ENCODE measurements around the gene SLC5A9. TPM values are rescaled to one million over a fixed set of nuclear protein-coding genes. Genes with fewer than 3 reads are reported as not detected.
"Not testable (repeated sequence)": the region's sequence is repeated elsewhere in the genome, so short reads cannot be mapped to it uniquely, and the experiment has no call there.

SLC5A9 gene
- total RNA-seq, 2 donors from 2014 or later, result not detected

- Mint-ChIP-seq H3K4me3 (no peak overlapping the region), H3K36me3 (no peaks in the 10 kb centered on the region), H3K27ac (no peak overlapping the region), H3K27me3 (peaks cover 3 to 8% of the 10 kb centered on the region in 2 donors), H3K9me3 (no peaks in the 10 kb centered on the region), H3K4me1 (ENCODE audit: low read depth in 2 of 2) (peaks cover 10 to 16% of the 10 kb centered on the region in 2 donors)
- no peak for ATAC-seq
- no peak for DNase-seq (ENCODE audit: low spot score)
Measured at GRCh38 chr1:48203287-48203900, 19.1 kb upstream of the SLC5A9 start.

GRCh38 chr1:48205522-48205921 lies 17.0 kb upstream of the SLC5A9 start:
- peaks cover 3 to 10% of the 10 kb centered on the region in 2 donors for H3K27me3 Mint-ChIP-seq
- H3K9me3 Mint-ChIP-seq, result no peaks in the 10 kb centered on the region
- H3K4me1 Mint-ChIP-seq (ENCODE audit: low read depth in 2 of 2), result peaks cover 10 to 16% of the 10 kb centered on the region in 2 donors
- H3K36me3 Mint-ChIP-seq, result no peaks in the 10 kb centered on the region
- DNase-seq (ENCODE audit: low spot score) (no peak), ATAC-seq (no peak)
- H3K27ac Mint-ChIP-seq, result no peak overlapping the region
- no peak overlapping the region for H3K4me3 Mint-ChIP-seq

GRCh38 chr1:48206371-48206770 lies 16.1 kb upstream of the SLC5A9 start:
- Mint-ChIP-seq H3K4me1 (ENCODE audit: low read depth in 2 of 2) (peaks cover 10 to 11% of the 10 kb centered on the region in 2 donors), H3K36me3 (no peaks in the 10 kb centered on the region), H3K9me3 (no peaks in the 10 kb centered on the region), H3K27me3 (peaks cover 3 to 13% of the 10 kb centered on the region in 2 donors), H3K27ac (no peak overlapping the region), H3K4me3 (no peak overlapping the region)
- DNase-seq (ENCODE audit: low spot score) (no peak), ATAC-seq (no peak)

DNA sequence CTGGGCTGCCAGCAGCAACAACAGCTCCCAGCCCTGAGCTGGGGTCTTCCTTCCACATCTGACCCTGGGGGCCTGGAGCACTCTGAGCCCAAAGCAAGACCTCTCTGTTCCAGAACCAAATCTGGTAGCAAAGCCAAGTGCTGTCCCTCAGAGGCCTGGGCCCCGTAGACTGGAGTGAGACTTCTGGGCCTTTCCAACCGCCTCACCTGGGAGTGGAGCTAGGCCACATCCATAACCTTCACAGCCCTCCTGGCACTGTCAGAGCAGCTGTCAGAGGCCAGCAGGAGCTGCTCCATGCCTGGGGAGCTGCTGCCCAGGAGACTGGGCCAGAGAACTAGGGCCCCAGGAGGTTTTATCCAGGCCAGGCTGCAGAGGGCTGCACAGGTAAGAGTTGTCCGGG lies 15.4 kb upstream of the SLC5A9 start:
- no peak for DNase-seq (ENCODE audit: low spot score)
- no peak overlapping the region for H3K4me3 Mint-ChIP-seq
- H3K9me3 Mint-ChIP-seq, result no peaks in the 10 kb centered on the region
- H3K27me3 Mint-ChIP-seq, result peaks cover 3 to 11% of the 10 kb centered on the region in 2 donors
- H3K36me3 Mint-ChIP-seq, result no peaks in the 10 kb centered on the region
- peaks cover 8 to 9% of the 10 kb centered on the region in 2 donors for H3K4me1 Mint-ChIP-seq (ENCODE audit: low read depth in 2 of 2)
- ATAC-seq, result peak; percentile 43 to 50
- no peak overlapping the region for H3K27ac Mint-ChIP-seq

DNA sequence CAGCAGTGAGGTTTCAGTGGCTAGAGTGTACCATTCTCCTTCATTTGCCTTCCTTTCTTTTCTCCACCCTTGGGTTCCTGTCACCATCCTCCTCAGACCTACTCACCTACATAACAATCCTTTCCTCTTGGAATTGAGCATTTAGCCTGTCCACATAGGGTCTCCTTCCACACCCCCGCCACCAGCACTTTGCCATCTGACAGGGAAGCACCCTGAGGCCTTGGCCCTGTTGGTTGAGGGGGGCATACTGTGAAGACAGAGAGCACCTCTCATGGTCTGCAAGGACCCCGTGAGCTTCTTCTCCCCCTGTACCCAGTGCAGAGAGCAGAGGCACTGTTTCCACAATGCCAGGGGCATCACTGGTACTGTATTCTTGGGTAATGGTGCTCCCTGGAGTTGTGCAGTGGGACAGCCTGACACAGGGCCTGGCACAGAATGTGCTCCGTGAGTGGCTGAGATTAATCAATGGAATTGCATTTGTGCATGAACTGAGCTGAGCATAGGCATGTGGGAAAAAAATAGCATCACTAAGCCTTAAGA lies 14.9 kb upstream of the SLC5A9 start:
- peaks cover 4% of the 10 kb centered on the region in 2 donors for H3K4me1 Mint-ChIP-seq (ENCODE audit: low read depth in 2 of 2)
- H3K36me3 Mint-ChIP-seq, result no peaks in the 10 kb centered on the region
- DNase-seq (ENCODE audit: low spot score) (no peak), ATAC-seq (peak; percentile 38 to 48)
- no peak overlapping the region for H3K27ac Mint-ChIP-seq
- no peak overlapping the region for H3K4me3 Mint-ChIP-seq
- no peaks in the 10 kb centered on the region for H3K9me3 Mint-ChIP-seq
- H3K27me3 Mint-ChIP-seq, result peaks cover 3 to 14% of the 10 kb centered on the region in 2 donors

DNA sequence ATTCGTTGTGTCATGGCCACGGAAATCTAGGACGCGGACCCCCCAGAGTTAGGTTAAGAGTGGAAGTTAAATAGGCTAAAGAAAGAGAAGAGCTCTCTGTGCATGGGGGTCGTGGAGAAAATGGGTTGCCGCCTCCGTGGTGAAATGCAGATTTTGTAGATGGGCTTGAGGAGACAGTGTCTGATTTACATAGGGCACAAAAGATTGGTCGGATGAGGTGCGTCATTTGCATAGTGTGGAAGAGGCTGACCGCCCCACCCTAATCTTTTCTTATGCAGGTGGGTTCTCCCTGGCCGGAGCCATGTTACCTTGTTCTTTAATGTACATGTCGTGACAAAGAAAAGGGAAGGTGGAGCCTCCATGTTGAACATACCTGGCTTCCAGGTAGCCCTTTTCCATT lies 14.3 kb upstream of the SLC5A9 start:
- no peak overlapping the region for H3K27ac Mint-ChIP-seq
- no peak overlapping the region for H3K4me3 Mint-ChIP-seq
- ATAC-seq (no peak), DNase-seq (ENCODE audit: low spot score) (no peak)
- H3K4me1 Mint-ChIP-seq (ENCODE audit: low read depth in 2 of 2), result no peaks in the 10 kb centered on the region
- H3K27me3 Mint-ChIP-seq, result peaks cover 4 to 20% of the 10 kb centered on the region in 2 donors
- H3K9me3 Mint-ChIP-seq, result no peaks in the 10 kb centered on the region
- H3K36me3 Mint-ChIP-seq, result no peaks in the 10 kb centered on the region

DNA sequence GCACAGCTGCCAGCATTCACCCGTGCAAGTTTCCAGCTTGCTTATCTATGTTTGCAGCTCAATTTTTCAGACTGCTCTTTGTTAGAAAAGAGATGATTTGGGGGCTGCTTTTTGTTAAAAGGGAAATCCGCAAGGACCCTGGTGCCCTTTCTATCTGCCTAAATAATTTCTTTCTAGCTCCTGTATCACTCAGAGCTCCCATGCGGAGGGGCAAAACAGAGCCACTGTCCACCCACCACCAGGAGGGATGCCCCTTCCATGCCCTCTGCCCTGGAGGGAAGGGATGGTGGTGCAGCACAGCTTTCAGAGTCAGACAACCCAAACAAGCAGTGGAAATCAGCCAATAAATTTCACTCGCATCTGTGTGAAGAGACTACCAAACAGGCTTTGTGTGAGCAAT lies 13.9 kb upstream of the SLC5A9 start:
- no peak overlapping the region for H3K4me3 Mint-ChIP-seq
- H3K36me3 Mint-ChIP-seq, result no peaks in the 10 kb centered on the region
- no peaks in the 10 kb centered on the region for H3K9me3 Mint-ChIP-seq
- H3K27me3 Mint-ChIP-seq, result peaks cover 8 to 24% of the 10 kb centered on the region in 2 donors
- no peak for DNase-seq (ENCODE audit: low spot score)
- H3K27ac Mint-ChIP-seq, result no peak overlapping the region
- H3K4me1 Mint-ChIP-seq (ENCODE audit: low read depth in 2 of 2), result no peaks in the 10 kb centered on the region
- ATAC-seq, result no peak

DNA sequence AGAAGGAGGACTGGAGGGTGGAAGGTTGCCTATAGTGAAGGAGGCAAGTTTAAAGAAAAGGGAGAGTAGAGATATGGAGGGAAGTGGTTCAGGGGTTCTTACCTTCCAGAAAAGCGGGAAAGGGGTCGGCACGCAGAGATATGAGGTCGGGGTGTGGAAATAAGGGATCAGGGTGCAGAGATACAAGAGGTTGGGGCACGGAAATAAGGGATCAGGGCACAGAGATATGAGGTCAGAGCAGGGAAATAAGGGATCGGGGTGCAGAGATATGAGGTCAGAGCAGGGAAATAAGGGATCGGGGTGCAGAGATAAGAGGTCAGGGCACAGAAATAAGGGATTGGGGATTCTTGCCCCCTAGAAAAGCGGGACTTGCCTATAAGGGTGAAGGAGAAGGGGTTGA lies 9.1 kb upstream of the SLC5A9 start:
- not testable (repeated sequence) for H3K36me3 Mint-ChIP-seq; DNase-seq (ENCODE audit: low spot score); H3K4me1 Mint-ChIP-seq (ENCODE audit: low read depth in 2 of 2); H3K4me3 Mint-ChIP-seq; H3K27ac Mint-ChIP-seq; H3K9me3 Mint-ChIP-seq; ATAC-seq
- H3K27me3 Mint-ChIP-seq, result peaks cover 8 to 32% of the 10 kb centered on the region in 2 donors

DNA sequence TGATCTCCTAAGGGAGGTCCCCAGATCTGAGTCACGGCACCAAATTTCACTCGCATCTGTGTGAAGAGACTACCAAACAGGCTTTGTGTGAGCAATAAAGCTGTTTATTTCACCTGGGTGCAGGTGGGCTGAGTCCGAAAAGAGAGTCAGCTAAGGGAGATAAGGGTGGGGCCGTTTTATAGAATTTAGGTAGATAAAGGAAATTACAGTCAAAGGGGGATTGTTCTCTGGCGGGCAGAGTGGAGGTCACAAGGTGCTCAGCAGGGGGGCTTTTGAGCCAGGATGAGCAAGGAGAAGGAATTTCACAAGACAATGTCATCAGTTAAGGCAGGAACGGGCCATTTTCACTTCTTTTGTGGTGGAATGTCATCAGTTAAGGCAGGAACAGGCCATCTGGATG lies 8.2 kb upstream of the SLC5A9 start:
- DNase-seq (ENCODE audit: low spot score); H3K36me3 Mint-ChIP-seq; H3K27ac Mint-ChIP-seq; ATAC-seq; H3K4me3 Mint-ChIP-seq; H3K9me3 Mint-ChIP-seq; H3K4me1 Mint-ChIP-seq (ENCODE audit: low read depth in 2 of 2): not testable (repeated sequence)
- H3K27me3 Mint-ChIP-seq, result peaks cover 8 to 32% of the 10 kb centered on the region in 2 donors

- Mint-ChIP-seq H3K4me1 (ENCODE audit: low read depth in 2 of 2) (no peaks in the 10 kb centered on the region), H3K9me3 (no peaks in the 10 kb centered on the region), H3K4me3 (no peak overlapping the region), H3K27me3 (peaks cover 8 to 32% of the 10 kb centered on the region in 2 donors), H3K36me3 (no peaks in the 10 kb centered on the region), H3K27ac (no peak overlapping the region)
- DNase-seq (ENCODE audit: low spot score), result no peak
- ATAC-seq, result no peak
Measured at GRCh38 chr1:48214820-48215219, 7.7 kb upstream of the SLC5A9 start.

DNA sequence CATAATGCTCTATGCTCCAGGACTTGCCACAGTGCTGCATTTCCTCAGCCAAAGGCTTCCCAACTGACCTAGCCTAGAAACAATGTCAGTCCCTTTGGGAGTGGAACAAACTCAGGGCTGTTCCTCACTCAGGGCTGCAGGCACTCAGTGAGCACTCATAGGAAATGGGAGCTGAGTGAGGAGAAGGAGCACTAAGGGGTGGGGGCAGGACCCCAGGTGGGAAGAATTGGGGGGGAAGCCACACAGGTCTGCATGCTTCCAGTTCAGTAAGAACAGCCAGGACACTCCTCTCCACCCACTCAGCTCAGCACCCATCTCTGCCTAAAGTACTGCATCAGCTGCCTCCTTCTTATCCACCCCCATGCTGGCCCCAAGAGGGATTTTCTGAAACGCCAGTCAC lies 7.3 kb upstream of the SLC5A9 start:
- H3K27me3 Mint-ChIP-seq, result peaks cover 8 to 32% of the 10 kb centered on the region in 2 donors
- no peaks in the 10 kb centered on the region for H3K36me3 Mint-ChIP-seq
- no peaks in the 10 kb centered on the region for H3K9me3 Mint-ChIP-seq
- H3K4me1 Mint-ChIP-seq (ENCODE audit: low read depth in 2 of 2), result no peaks in the 10 kb centered on the region
- H3K27ac Mint-ChIP-seq, result no peak overlapping the region
- DNase-seq (ENCODE audit: low spot score) (no peak), ATAC-seq (peak; percentile 20 to 32)
- H3K4me3 Mint-ChIP-seq, result no peak overlapping the region

DNA sequence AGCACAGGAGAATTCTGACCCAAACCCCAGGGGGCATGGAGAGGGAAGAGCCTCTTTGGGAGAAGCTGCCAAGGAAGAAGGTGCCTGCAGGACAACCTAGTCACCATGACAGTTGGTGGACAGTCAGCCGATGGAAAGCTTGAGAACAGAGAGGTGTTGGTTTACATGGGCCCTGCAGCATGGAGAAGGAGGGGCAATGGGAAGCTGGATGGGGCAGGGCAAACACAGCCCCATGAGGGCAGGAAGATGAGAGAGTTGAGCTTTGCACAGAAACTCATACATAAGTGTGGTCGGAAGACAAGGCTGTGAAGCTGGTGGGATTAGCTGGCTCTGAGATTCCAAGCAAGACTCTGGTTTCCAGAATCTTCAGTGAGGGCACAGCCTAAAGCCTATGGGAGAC lies 6.6 kb upstream of the SLC5A9 start:
- Mint-ChIP-seq H3K27me3 (peaks cover 8 to 26% of the 10 kb centered on the region in 2 donors), H3K4me1 (ENCODE audit: low read depth in 2 of 2) (no peaks in the 10 kb centered on the region), H3K4me3 (no peak overlapping the region), H3K9me3 (no peaks in the 10 kb centered on the region), H3K27ac (no peak overlapping the region), H3K36me3 (no peaks in the 10 kb centered on the region)
- ATAC-seq, result no peak
- no peak for DNase-seq (ENCODE audit: low spot score)

DNA sequence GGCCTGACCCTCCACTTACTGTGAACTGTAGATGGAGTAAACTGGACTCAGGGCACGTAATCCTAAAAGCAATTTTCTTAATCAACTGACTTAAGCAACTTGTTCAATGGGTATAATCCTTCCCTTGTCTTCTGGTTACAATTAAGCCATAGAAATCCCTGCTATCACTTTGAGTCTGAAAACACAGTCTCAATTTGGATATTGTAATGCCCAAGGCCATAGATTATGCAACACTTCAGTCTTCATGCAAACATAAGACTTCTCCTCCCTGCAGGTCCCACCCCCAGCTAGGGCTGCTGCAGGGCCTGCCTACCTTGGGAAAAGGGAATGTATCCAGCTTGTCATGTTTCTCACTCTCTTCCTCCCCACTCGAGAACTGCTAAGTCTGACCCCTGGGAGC lies 6.2 kb upstream of the SLC5A9 start:
- DNase-seq (ENCODE audit: low spot score) (no peak), ATAC-seq (no peak)
- no peaks in the 10 kb centered on the region for H3K9me3 Mint-ChIP-seq
- H3K27me3 Mint-ChIP-seq, result peaks cover 8 to 22% of the 10 kb centered on the region in 2 donors
- H3K36me3 Mint-ChIP-seq, result no peaks in the 10 kb centered on the region
- no peak overlapping the region for H3K4me3 Mint-ChIP-seq
- no peak overlapping the region for H3K27ac Mint-ChIP-seq
- no peaks in the 10 kb centered on the region for H3K4me1 Mint-ChIP-seq (ENCODE audit: low read depth in 2 of 2)

DNA sequence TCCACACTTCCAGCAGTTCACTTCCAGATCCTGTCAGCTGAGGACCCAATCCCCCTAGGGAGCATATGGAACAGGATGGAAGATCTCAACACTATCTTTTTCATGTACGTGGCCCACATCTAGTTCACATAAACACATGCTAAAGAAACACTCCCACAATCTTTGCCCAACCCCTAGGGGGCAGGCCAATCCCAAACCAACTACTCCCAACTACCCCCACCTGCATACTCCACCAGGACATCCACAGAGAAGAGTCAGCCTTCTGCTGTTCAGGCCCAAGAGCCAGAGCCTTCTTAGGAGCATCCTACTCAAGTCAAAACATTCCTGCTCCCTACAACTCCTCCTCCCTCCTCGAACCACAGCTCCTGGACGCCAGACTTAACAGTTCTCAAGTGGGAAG lies 5.6 kb upstream of the SLC5A9 start:
- DNase-seq (ENCODE audit: low spot score) (no peak), ATAC-seq (no peak)
- no peak overlapping the region for H3K27ac Mint-ChIP-seq
- H3K36me3 Mint-ChIP-seq, result no peaks in the 10 kb centered on the region
- no peaks in the 10 kb centered on the region for H3K4me1 Mint-ChIP-seq (ENCODE audit: low read depth in 2 of 2)
- no peak overlapping the region for H3K4me3 Mint-ChIP-seq
- H3K9me3 Mint-ChIP-seq, result no peaks in the 10 kb centered on the region
- H3K27me3 Mint-ChIP-seq, result peaks cover 8 to 21% of the 10 kb centered on the region in 2 donors

DNA sequence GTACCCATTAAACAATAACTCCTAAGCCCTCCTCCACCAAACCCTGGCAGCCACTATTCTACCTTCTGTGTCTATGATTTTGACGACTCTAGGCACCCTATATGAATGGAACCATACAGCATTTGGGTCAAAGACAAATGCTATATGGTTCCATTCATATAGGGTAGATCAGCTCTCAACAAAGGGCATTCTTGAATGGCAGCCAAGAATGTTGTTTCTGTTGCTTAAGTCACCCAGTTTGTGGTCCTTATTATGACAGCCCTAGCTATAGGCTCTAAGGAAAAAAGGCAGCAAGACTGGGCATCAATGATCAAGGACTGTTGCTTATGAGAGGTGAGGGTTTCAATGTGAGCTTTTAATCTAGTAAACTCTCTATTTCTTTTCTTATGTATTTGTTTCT lies 4.7 kb upstream of the SLC5A9 start:
- Mint-ChIP-seq H3K4me3 (no peak overlapping the region), H3K27ac (no peak overlapping the region), H3K36me3 (no peaks in the 10 kb centered on the region), H3K4me1 (ENCODE audit: low read depth in 2 of 2) (peaks cover 0 to 4% of the 10 kb centered on the region in 2 donors), H3K9me3 (no peaks in the 10 kb centered on the region), H3K27me3 (peaks cover 6 to 16% of the 10 kb centered on the region in 2 donors)
- ATAC-seq, result no peak
- DNase-seq (ENCODE audit: low spot score), result no peak
